RWPE2 (cell line): Measurements from ENCODE around the gene TEX19.
"Not testable (repeated sequence)": the region's sequence is repeated elsewhere in the genome, so short reads cannot be mapped to it uniquely, and the experiment has no call there.

Source experiments
- ATAC-seq: fragments of 200-7000 bp; cut with Tn5 transposase; 3 replicates; pipeline ENCODE4 v1.9.1; 2021; ENCODE audit warnings: low read depth
- DNase-seq: peaks from one replicate; pipeline ENCODE4 v3.0.0-alpha.2; 2020; ENCODE audit warnings: low spot score
- H3K27ac ChIP-seq: fragments of 450-650 bp; 2 replicates; pipeline ENCODE4 v1.5.1; 2017; ENCODE audit warnings: mild to moderate bottlenecking; ENCODE audit not compliant: poor library complexity, severe bottlenecking
- H3K27me3 ChIP-seq: fragments of 250-450 bp; sonication (Bioruptor Pico); 2 replicates; pipeline ENCODE4 v1.5.1; 2021; ENCODE audit warnings: mild to moderate bottlenecking, moderate library complexity; ENCODE audit not compliant: insufficient read depth, poor library complexity, severe bottlenecking
- H3K36me3 ChIP-seq: fragments of 250-450 bp; sonication (Bioruptor Pico); 2 replicates; pipeline ENCODE4 v1.5.1; 2020; ENCODE audit warnings: low read depth, mild to moderate bottlenecking, moderate library complexity
- H3K4me1 ChIP-seq: fragments of 250-450 bp; sonication (Bioruptor Pico); 2 replicates; pipeline ENCODE4 v1.5.1; 2021; ENCODE audit warnings: mild to moderate bottlenecking, moderate library complexity; ENCODE audit not compliant: insufficient read depth, poor library complexity, severe bottlenecking
- H3K4me3 ChIP-seq: fragments of 250-450 bp; sonication (Bioruptor Pico); 2 replicates; pipeline ENCODE4 v1.5.1; 2021; ENCODE audit warnings: mild to moderate bottlenecking, moderate library complexity; ENCODE audit not compliant: severe bottlenecking
- H3K9me3 ChIP-seq: fragments of 250-450 bp; sonication (Bioruptor Pico); 2 replicates; pipeline ENCODE4 v1.5.1; 2021; ENCODE audit warnings: mild to moderate bottlenecking, moderate library complexity; ENCODE audit not compliant: severe bottlenecking
- TF ChIP-seq, protein P1 (sequence below): fragments of 450-650 bp; IDR thresholded peaks from one replicate; pipeline ENCODE4 v1.5.1; 2017; ENCODE audit warnings: mild to moderate bottlenecking, moderate library complexity; ENCODE audit not compliant: poor library complexity, severe bottlenecking

TEX19 gene

GRCh38 chr17:82377924-82378740, 19.1 kb downstream of the TEX19 start:
- peaks cover 47% of the 10 kb centered on the region for H3K27me3 ChIP-seq
- H3K4me3 ChIP-seq = no peak overlapping the region
- TF ChIP-seq, protein P1, sequence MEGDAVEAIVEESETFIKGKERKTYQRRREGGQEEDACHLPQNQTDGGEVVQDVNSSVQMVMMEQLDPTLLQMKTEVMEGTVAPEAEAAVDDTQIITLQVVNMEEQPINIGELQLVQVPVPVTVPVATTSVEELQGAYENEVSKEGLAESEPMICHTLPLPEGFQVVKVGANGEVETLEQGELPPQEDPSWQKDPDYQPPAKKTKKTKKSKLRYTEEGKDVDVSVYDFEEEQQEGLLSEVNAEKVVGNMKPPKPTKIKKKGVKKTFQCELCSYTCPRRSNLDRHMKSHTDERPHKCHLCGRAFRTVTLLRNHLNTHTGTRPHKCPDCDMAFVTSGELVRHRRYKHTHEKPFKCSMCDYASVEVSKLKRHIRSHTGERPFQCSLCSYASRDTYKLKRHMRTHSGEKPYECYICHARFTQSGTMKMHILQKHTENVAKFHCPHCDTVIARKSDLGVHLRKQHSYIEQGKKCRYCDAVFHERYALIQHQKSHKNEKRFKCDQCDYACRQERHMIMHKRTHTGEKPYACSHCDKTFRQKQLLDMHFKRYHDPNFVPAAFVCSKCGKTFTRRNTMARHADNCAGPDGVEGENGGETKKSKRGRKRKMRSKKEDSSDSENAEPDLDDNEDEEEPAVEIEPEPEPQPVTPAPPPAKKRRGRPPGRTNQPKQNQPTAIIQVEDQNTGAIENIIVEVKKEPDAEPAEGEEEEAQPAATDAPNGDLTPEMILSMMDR = no peak
- H3K4me1 ChIP-seq = no peaks in the 10 kb centered on the region
- no peaks in the 10 kb centered on the region for H3K36me3 ChIP-seq
- H3K9me3 ChIP-seq = no peaks in the 10 kb centered on the region
- ATAC-seq = no peak
- peak; percentile 68 for DNase-seq
- no peak overlapping the region for H3K27ac ChIP-seq

- ATAC-seq = no peak
- Histone ChIP-seq H3K27me3 (peaks cover 46% of the 10 kb centered on the region), H3K27ac (no peak overlapping the region)
Observed at GRCh38 chr17:82378741-82379021, 19.6 kb downstream of the TEX19 start.

DNA sequence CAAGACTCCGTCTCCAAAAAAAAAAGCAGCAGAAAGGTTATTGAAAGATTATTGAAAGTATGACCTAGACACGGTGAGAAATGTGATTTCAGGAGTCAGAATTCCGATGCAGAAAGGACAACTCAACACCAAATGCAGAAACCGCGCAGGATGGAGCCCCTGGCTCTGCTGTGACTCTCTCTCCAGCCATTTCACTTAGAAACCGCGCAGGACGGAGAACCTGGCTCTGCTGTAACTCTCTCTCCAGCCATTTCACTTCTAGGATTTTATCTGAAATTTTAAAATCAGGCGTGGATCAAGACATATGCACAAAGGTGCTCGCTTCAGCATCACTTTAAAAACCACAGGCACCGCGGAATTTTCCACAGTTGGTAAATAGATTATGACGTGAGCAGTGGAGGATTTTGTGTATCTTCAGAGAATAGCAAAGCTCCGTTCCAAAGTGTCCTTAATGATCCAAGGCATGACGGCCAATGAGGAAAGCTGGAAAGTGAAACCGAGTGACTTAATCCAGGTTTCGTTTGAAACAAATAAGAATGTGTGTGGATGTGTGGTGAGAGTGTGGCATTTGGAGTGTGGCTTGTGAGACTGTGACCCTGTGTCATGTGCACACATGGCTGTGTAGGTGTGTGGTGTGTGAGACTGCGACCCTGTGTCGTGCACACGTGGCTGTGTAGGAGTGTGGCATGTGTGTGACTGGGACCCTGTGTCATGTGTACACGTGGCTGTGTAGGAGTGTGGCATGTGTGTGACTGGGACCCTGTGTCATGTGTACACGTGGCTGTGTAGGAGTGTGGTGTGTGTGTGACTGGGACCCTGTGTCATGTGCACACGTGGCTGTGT, 22.0 kb downstream of the TEX19 start:
- Histone ChIP-seq H3K4me1 (peaks cover 10% of the 10 kb centered on the region), H3K9me3 (no peaks in the 10 kb centered on the region), H3K4me3 (no peak overlapping the region), H3K27ac (no peak overlapping the region), H3K36me3 (no peaks in the 10 kb centered on the region), H3K27me3 (peaks cover 25% of the 10 kb centered on the region)
- TF ChIP-seq, protein P1 = no peak
- DNase-seq (no peak), ATAC-seq (no peak)

More at GRCh38 chr17:82378741-82379021, 19.6 kb downstream of the TEX19 start:
- DNase-seq = peak; percentile 51
- Histone ChIP-seq H3K9me3 (no peaks in the 10 kb centered on the region), H3K4me3 (no peak overlapping the region), H3K36me3 (no peaks in the 10 kb centered on the region), H3K4me1 (no peaks in the 10 kb centered on the region)
- TF ChIP-seq, protein P1 = no peak

DNA sequence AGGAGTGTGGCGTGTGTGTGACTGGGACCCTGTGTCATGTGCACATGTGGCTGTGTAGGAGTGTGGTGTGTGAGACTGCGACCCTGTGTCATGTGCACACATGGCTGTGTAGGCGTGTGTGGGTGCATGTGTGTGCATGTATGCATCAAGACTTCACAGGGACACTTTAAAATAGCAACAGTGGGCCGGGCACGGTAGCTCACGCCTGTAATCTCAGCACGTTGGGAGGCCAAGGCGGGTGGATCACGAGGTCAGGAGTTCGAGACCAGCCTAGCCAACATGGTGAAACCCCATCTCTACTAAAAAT, 22.6 kb downstream of the TEX19 start:
- ATAC-seq, H3K27ac ChIP-seq, H3K36me3 ChIP-seq, H3K9me3 ChIP-seq, H3K4me3 ChIP-seq, DNase-seq: not testable (repeated sequence)
- Histone ChIP-seq H3K4me1 (peaks cover 10% of the 10 kb centered on the region), H3K27me3 (peaks cover 21% of the 10 kb centered on the region)

DNA sequence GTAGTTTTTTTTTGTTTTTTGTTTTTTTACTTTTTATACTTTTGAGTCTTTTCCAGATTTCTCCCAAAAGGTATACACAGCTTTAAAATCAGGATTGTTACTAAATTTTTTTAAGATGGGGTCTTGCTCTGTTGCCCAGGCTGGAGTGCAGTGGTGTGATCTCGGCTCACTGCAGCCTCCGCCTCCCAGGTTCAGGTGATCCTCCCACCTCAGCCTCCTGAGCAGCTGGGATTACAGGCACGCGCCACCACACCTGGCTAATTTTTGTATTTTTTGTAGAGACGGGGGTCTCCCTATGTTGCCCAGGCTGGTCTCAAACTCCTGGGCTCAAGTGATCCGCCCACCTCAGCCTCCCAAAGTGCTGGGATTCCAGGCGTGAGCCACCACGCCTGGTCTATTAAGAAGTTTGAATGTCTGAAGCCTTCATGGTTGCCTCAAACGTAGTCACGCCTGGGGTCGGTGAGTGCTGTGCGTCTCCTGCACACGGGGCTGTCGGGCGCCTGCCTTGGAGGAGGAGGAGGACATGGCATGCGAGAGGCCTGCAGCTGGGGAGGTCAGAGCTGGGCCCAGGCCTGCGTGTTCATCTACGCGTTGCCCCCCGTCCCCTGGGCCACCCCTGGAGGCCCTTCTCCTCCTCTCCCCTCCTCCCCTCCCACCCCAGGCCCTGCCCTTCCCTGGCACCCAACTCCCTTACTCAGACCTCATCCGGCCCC, 23.3 kb downstream of the TEX19 start:
- H3K4me3 ChIP-seq, ATAC-seq, H3K9me3 ChIP-seq, H3K27ac ChIP-seq, H3K36me3 ChIP-seq: not testable (repeated sequence)
- H3K27me3 ChIP-seq = peaks cover 19% of the 10 kb centered on the region
- peaks cover 10% of the 10 kb centered on the region for H3K4me1 ChIP-seq
- DNase-seq = peak; percentile 54
